ENCODE results near the gene METTL16. TPM values are rescaled to one million over a fixed set of nuclear protein-coding genes. Genes with fewer than 3 reads are reported as not detected.

Gene METTL16
- total and polyA plus RNA-seq, 2 of the 8 experiments (the other 6 are each of a cell fraction or from before 2014, with no cell fraction given) = 22.8 to 59.4 TPM

GRCh38 chr17:2405247-2405926 is 106.3 kb downstream of the METTL16 start (continued):
- TF ChIP-seq CHD7 (IDR thresholded peaks at IDR 0.05; ENCODE audit: insufficient replicate concordance, low read length) = no peak
- TF ChIP-seq, protein P1, sequence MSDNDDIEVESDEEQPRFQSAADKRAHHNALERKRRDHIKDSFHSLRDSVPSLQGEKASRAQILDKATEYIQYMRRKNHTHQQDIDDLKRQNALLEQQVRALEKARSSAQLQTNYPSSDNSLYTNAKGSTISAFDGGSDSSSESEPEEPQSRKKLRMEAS (IDR thresholded peaks at IDR 0.05) = no peak
- TF ChIP-seq KDM5A (IDR thresholded peaks at IDR 0.05; ENCODE audit: low read length) = no peak
- TF ChIP-seq CBX5 (IDR thresholded peaks at IDR 0.05; ENCODE audit: low read depth, low read length) = no peak
- no peak for TF ChIP-seq CBX8 (IDR thresholded peaks at IDR 0.05; ENCODE audit: borderline replicate concordance, low read depth, low read length)
- no peak for TF ChIP-seq ZNF274 (IDR thresholded peaks at IDR 0.05; ENCODE audit: borderline replicate concordance, extremely low read depth, low read length)
- no peak for TF ChIP-seq BRCA1 (IDR thresholded peaks at IDR 0.05; ENCODE audit: low read depth, low read length)
- no peak for TF ChIP-seq POLR2AphosphoS5 (IDR thresholded peaks at IDR 0.05; ENCODE audit: low read depth, low read length)
- no peak for TF ChIP-seq NRF1 (IDR thresholded peaks at IDR 0.05; ENCODE audit: low read depth, low read length)
- no peak for TF ChIP-seq POU5F1 (IDR thresholded peaks at IDR 0.05; ENCODE audit: low read depth, low read length)
- no peak for TF ChIP-seq KDM4A (IDR thresholded peaks at IDR 0.05; ENCODE audit: low read depth, low read length, severe bottlenecking)
